GM12878 (cell line): ENCODE measurements around the gene LGALS1. TPM values are rescaled to one million over a fixed set of nuclear protein-coding genes. Genes with fewer than 3 reads are reported as not detected.
A peak's percentile ranks its signal among the peaks of the same experiment; 100 is the strongest.

Experiments used
- CUX1 ChIP-seq: IDR thresholded peaks from 2 replicates; pipeline ENCODE4 v1.6.1; 2012; ENCODE audit warnings: improper control_type of control experiment, low read depth, low read length; ENCODE audit not compliant: insufficient replicate concordance
- KAT2A ChIP-seq: conservative IDR thresholded peaks from 2 replicates; pipeline ENCODE4 v1.6.1; 2011; ENCODE audit warnings: low read depth, low read length; ENCODE audit not compliant: control insufficient read depth
- NFIC ChIP-seq: IDR thresholded peaks from 2 replicates; pipeline ENCODE4 v1.6.1; 2012; ENCODE audit warnings: low read depth, mild to moderate bottlenecking, inconsistent platforms, low read length, moderate library complexity
- NR2C1 ChIP-seq: fragments of 450-650 bp; IDR thresholded peaks from 2 replicates; pipeline ENCODE4 v1.6.1; 2017; ENCODE audit warnings: antibody characterized with exemption, mild to moderate bottlenecking, moderate library complexity
- NR2C2 ChIP-seq: IDR thresholded peaks from 2 replicates; pipeline ENCODE4 v1.6.1; 2011; ENCODE audit warnings: borderline replicate concordance, low read depth; ENCODE audit not compliant: control insufficient read depth, insufficient read length
- ZBTB11 ChIP-seq: fragments of 450-650 bp; formaldehyde crosslinking; IDR thresholded peaks from 2 replicates; pipeline ENCODE4 v1.5.0; 2022; ENCODE audit warnings: mild to moderate bottlenecking, missing genetic modification characterization
- ZBTB40 ChIP-seq: fragments of 450-650 bp; IDR thresholded peaks from 2 replicates; pipeline ENCODE4 v1.6.1; 2016; ENCODE audit warnings: mild to moderate bottlenecking, moderate library complexity, borderline replicate concordance
- polyA plus RNA-seq, 11 experiments: library from polyadenylated mRNA; depleted of rRNA in 4 of 11; unstranded in 6 of 11; stranded (reverse) in 5 of 11; fragments of >200 nt; fragmentation: Nextera tagmentation in 4 of 11; fragmentation: Illumina TruSeq in 1 of 11; extraction: Ambion mirVana in 4 of 11; extraction: Trizol in 1 of 11; gene quantifications; 1 replicate in 1 of 11; 2 replicates in 10 of 11; pipeline versions ENCODE4 v1.2.1 to v1.2.3, GENCODE V29; 2011 to 2016; ENCODE audit warnings: inconsistent platforms in 2 of 11, missing spikeins in 2 of 11, low read depth in 1 of 11
- total RNA-seq, 4 experiments: library from RNA; depleted of rRNA in 3 of 4; stranded (reverse); fragments of >200 nt in 3 of 4; fragmentation: Illumina TruSeq in 1 of 4; extraction: Trizol in 1 of 4; gene quantifications; 2 replicates each; pipeline versions ENCODE4 v1.2.1 to v1.2.3, GENCODE V29; 2013 to 2021
- TF ChIP-seq, protein P1 (sequence below): fragments of 150-350 bp; IDR thresholded peaks from 2 replicates; pipeline ENCODE4 v1.6.1; 2016; ENCODE audit warnings: low read depth, low read length
- TF ChIP-seq, protein P2 (sequence below): fragments of 450-650 bp; IDR thresholded peaks from 2 replicates; pipeline ENCODE4 v1.6.1; 2016; ENCODE audit warnings: mild to moderate bottlenecking

Gene LGALS1
- total and polyA plus RNA-seq, 10 of the 15 experiments (the other 5 are each of a cell fraction or from before 2014, with no cell fraction given), result 312 to 1,889 (median 706) TPM

- TF ChIP-seq ZBTB11 (CRISPR knock-in tag) (no peak), NR2C1 (no peak; the same call in 1 of the 2 replicates), ZBTB40 (no peak; the same call in 1 of the 2 replicates), CUX1 (no peak), NR2C2 (no peak), KAT2A (no peak), NFIC (no peak)
- TF ChIP-seq, protein P1, sequence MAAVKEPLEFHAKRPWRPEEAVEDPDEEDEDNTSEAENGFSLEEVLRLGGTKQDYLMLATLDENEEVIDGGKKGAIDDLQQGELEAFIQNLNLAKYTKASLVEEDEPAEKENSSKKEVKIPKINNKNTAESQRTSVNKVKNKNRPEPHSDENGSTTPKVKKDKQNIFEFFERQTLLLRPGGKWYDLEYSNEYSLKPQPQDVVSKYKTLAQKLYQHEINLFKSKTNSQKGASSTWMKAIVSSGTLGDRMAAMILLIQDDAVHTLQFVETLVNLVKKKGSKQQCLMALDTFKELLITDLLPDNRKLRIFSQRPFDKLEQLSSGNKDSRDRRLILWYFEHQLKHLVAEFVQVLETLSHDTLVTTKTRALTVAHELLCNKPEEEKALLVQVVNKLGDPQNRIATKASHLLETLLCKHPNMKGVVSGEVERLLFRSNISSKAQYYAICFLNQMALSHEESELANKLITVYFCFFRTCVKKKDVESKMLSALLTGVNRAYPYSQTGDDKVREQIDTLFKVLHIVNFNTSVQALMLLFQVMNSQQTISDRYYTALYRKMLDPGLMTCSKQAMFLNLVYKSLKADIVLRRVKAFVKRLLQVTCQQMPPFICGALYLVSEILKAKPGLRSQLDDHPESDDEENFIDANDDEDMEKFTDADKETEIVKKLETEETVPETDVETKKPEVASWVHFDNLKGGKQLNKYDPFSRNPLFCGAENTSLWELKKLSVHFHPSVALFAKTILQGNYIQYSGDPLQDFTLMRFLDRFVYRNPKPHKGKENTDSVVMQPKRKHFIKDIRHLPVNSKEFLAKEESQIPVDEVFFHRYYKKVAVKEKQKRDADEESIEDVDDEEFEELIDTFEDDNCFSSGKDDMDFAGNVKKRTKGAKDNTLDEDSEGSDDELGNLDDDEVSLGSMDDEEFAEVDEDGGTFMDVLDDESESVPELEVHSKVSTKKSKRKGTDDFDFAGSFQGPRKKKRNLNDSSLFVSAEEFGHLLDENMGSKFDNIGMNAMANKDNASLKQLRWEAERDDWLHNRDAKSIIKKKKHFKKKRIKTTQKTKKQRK, result no peak
- TF ChIP-seq, protein P2, sequence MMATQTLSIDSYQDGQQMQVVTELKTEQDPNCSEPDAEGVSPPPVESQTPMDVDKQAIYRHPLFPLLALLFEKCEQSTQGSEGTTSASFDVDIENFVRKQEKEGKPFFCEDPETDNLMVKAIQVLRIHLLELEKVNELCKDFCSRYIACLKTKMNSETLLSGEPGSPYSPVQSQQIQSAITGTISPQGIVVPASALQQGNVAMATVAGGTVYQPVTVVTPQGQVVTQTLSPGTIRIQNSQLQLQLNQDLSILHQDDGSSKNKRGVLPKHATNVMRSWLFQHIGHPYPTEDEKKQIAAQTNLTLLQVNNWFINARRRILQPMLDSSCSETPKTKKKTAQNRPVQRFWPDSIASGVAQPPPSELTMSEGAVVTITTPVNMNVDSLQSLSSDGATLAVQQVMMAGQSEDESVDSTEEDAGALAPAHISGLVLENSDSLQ, result 0 out of 2 replicates have a peak, but pooled peaks have one; percentile 23
Observed at GRCh38 chr22:37633625-37634416, 41.6 kb upstream of the LGALS1 start (continued).
